Stimulated activated CD4-positive, alpha-beta T cell treated with anti-CD3 and anti-CD28 coated beads, TNF-alpha, amount 100 ng/mL, for 1 hour (primary cell): ENCODE data around the gene PLBD2.

Experiments used
- DNase-seq, 3 donors: peaks; one replicate each; pipeline ENCODE4 v3.0.0-alpha.2; 2020; ENCODE audit warnings: low read depth in 3 of 3, low spot score in 1 of 3

PLBD2 gene

GRCh38 chr12:113439606-113440030 lies 81.2 kb downstream of the PLBD2 start:
- no peak for DNase-seq

GRCh38 chr12:113440336-113440735 lies 81.9 kb downstream of the PLBD2 start:
- DNase-seq, result no peak
